ENCODE data around the gene PRKCE.

Gene PRKCE

DNA sequence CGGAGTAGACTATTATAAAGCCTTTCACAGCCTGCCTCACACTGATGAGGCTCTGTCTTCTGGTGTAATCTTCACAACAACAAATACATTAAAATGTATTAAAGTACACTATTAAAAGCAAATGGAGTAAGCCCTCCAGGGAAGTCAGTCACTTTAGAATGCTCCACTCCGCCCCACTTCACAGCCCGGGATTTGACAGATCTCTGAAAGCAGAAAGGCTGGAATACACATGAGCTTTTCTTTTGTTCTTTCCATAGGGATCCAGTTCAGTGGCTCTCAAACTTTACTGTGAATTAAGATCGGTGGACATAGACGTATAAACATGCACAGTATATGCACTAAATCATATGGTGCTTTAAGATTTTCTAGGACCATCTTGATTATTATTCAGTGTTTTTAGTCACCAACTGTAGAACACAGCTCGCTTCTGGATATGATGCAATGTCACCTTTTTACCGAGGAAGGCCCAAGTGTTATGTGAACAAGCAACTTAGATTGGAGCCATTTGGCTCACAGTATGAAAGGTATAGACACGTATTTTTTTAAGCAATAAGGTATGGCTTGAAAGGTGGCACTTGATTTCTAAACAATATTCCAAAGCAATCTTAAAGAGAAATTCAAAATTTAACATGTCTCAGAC lies 151.1 kb downstream of the PRKCE start:
- no peak overlapping the region for H3K27ac ChIP-seq
- H3K27me3 ChIP-seq, result no peaks in the 10 kb centered on the region
- no peaks in the 10 kb centered on the region for H3K4me1 ChIP-seq
- peak in 1 of 2 donors; percentile 5 for DNase-seq
- TF ChIP-seq CTCF (IDR thresholded peaks at IDR 0.05), result no peak
- intact Hi-C loops (cut with DNase I; ENCODE audit: low total_unique reads), result no loop called here
- no peaks in the 10 kb centered on the region for H3K36me3 ChIP-seq
- H3K4me3 ChIP-seq, result no peak overlapping the region
- no peaks in the 10 kb centered on the region for H3K9me3 ChIP-seq

DNA sequence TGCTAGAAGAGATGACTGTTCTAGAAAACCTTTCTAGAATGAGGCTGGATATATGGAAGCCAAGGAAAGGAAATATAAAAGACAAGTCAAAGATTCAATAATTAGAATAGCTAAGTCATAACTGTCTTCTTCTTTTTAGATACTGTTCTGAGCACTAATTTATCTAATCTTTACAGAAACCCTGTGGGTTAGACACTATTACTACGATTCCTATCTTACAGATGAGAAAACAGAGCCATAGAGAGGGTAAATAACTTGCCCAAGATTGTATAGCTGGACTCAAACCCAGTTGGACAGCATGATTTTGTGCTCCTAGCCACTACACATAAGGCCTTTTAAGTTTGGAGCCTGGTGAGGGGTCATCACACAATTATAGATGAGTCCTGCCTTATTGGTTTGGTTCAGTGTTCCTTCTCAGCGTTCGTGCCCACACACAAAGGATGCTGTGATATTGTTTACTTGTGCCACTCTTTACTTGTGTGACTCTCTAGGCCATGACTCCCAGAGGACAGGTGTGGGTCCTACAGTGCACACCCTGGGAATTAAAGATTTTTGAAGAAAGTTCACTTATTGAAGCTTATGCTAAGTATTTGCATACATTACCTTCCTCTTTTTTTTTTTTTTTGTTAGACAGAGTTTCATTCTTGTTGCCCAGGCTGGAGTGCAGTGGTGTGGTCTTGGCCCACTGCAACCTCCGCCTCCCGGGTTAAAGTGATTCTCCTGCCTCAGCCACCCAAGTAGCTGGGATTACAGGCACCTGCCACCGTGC lies 153.7 kb downstream of the PRKCE start:
- no peaks in the 10 kb centered on the region for H3K9me3 ChIP-seq
- H3K27ac ChIP-seq, result no peak overlapping the region
- H3K27me3 ChIP-seq, result no peaks in the 10 kb centered on the region
- TF ChIP-seq CTCF (IDR thresholded peaks at IDR 0.05), result no peak
- no peak overlapping the region for H3K4me3 ChIP-seq
- DNase-seq, result peak in 1 of 2 donors; percentile 31
- intact Hi-C loops (cut with DNase I; ENCODE audit: low total_unique reads), result no loop called here
- H3K4me1 ChIP-seq, result no peaks in the 10 kb centered on the region
- no peaks in the 10 kb centered on the region for H3K36me3 ChIP-seq

- Histone ChIP-seq H3K27ac (no peak overlapping the region), H3K9me3 (no peaks in the 10 kb centered on the region), H3K27me3 (no peaks in the 10 kb centered on the region), H3K36me3 (no peaks in the 10 kb centered on the region), H3K4me3 (no peak overlapping the region), H3K4me1 (no peaks in the 10 kb centered on the region)
- no peak for DNase-seq
- no peak for TF ChIP-seq CTCF (IDR thresholded peaks at IDR 0.05)
- intact Hi-C loops (cut with DNase I; ENCODE audit: low total_unique reads), result no loop called here
Observed at GRCh38 chr2:45806563-45807358, 155.3 kb downstream of the PRKCE start.

- Histone ChIP-seq H3K36me3 (no peaks in the 10 kb centered on the region), H3K9me3 (no peaks in the 10 kb centered on the region), H3K4me3 (no peak overlapping the region), H3K27ac (no peak overlapping the region), H3K4me1 (peaks cover 0 to 5% (median 0%) of the 10 kb centered on the region in 4 donors), H3K27me3 (no peaks in the 10 kb centered on the region)
- TF ChIP-seq CTCF (IDR thresholded peaks at IDR 0.05), result no peak
- intact Hi-C loops (cut with DNase I; ENCODE audit: low total_unique reads), result no loop called here
- no peak for DNase-seq
Observed at GRCh38 chr2:45808294-45808800, 156.9 kb downstream of the PRKCE start.

DNA sequence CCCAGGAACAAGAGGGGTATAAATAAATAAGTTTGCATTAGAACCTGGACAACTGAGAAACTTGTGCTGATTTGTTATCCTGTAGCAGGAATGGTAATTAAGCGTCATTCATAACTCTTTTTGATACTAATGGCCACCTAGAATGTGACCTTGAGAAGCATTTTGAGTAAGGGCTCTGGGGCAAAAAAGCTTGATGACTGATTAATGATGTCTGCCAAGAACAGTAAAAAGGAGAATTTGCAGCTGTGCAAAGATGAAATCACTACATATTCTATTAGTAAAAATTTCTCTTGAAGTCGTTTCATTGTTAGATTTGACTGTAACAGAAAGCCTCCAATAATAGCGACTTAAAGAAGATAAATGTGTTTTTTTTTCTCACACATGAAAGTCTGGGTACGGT lies 157.7 kb downstream of the PRKCE start:
- intact Hi-C loops (cut with DNase I; ENCODE audit: low total_unique reads), result no loop called here
- DNase-seq, result no peak
- no peak overlapping the region for H3K27ac ChIP-seq
- H3K4me1 ChIP-seq, result peaks cover 0 to 8% (median 0%) of the 10 kb centered on the region in 4 donors
- H3K4me3 ChIP-seq, result no peak overlapping the region
- no peaks in the 10 kb centered on the region for H3K36me3 ChIP-seq
- H3K27me3 ChIP-seq, result no peaks in the 10 kb centered on the region
- no peak for TF ChIP-seq CTCF (IDR thresholded peaks at IDR 0.05)
- H3K9me3 ChIP-seq, result no peaks in the 10 kb centered on the region
